GM12874 (cell line): ENCODE results near the gene MAPK4.

Source experiments
- TF ChIP-seq, protein P1 (sequence below): IDR thresholded peaks from 2 replicates; pipeline ENCODE4 v1.5.1; 2011; ENCODE audit warnings: low read depth, mild to moderate bottlenecking, control low read depth, low read length, moderate library complexity; ENCODE audit not compliant: insufficient read depth

MAPK4 gene

DNA sequence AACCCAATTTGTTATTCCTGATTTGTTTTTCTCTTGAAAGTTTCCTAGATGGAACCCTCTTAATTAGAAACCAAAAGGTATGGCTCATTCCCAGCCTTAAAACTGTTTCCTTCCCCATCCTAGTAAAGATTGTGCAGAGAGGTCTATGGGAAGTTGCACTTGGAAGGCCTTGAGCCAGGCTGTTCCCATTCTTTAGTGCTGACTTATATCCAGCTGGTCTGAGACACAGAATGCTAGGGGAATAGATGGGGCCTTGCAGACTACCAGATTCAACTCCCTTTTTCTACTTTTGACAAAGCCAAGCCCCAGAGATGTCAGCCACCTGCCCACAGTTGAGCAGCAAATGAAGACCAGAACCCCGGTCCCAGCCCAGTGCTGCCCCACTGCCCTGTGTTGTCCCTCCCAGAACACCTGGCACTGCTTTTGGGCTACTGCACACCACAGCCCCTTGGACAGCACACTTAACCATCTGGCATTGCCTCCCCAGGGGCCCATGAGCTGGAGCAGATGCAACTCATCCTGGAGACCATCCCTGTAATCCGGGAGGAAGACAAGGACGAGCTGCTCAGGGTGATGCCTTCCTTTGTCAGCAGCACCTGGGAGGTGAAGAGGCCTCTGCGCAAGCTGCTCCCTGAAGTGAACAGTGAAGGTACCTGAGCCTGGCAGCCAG is 161.7 kb downstream of the MAPK4 start:
- TF ChIP-seq, protein P1, sequence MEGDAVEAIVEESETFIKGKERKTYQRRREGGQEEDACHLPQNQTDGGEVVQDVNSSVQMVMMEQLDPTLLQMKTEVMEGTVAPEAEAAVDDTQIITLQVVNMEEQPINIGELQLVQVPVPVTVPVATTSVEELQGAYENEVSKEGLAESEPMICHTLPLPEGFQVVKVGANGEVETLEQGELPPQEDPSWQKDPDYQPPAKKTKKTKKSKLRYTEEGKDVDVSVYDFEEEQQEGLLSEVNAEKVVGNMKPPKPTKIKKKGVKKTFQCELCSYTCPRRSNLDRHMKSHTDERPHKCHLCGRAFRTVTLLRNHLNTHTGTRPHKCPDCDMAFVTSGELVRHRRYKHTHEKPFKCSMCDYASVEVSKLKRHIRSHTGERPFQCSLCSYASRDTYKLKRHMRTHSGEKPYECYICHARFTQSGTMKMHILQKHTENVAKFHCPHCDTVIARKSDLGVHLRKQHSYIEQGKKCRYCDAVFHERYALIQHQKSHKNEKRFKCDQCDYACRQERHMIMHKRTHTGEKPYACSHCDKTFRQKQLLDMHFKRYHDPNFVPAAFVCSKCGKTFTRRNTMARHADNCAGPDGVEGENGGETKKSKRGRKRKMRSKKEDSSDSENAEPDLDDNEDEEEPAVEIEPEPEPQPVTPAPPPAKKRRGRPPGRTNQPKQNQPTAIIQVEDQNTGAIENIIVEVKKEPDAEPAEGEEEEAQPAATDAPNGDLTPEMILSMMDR: no peak

DNA sequence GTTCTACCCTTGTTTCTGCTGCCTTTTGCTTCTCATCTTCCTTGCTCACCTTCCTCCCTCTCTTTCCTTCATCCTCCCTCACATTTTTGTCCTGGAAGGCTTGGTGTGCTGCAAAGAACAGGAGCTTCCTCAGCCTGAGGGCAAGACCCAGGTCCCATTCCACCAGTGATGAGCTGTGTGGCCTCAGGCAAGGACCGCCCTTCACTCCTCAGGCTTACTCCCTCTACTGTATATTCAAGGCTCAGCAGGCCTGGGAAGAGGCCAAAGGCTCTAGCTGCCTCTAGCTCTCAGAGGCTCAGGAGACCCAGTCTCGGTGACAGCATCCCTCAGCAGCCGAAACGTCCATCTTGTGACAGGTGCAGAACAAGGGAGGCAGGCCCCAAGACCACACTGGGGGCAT is 162.4 kb downstream of the MAPK4 start:
- TF ChIP-seq, protein P1: no peak

DNA sequence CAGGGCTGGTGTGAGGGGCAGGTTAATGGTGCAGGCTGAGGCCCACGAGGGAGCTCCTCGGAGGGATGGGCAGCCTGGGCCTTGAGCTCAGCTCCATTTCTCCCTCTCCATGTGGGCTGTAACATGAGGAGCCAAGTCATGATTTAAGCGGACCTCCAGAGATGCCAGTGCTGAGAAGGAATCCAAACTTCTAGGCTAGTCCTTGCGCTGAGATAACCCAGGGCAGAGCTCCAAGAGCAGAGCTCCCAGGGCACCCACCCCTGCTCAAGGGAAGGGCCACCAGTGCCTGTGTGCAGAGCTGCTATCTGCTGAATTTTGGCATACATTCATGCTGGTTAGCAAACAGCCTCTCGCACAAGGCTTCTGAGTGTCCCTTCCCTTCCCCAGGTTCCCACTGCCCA is 164.9 kb downstream of the MAPK4 start:
- TF ChIP-seq, protein P1: no peak

DNA sequence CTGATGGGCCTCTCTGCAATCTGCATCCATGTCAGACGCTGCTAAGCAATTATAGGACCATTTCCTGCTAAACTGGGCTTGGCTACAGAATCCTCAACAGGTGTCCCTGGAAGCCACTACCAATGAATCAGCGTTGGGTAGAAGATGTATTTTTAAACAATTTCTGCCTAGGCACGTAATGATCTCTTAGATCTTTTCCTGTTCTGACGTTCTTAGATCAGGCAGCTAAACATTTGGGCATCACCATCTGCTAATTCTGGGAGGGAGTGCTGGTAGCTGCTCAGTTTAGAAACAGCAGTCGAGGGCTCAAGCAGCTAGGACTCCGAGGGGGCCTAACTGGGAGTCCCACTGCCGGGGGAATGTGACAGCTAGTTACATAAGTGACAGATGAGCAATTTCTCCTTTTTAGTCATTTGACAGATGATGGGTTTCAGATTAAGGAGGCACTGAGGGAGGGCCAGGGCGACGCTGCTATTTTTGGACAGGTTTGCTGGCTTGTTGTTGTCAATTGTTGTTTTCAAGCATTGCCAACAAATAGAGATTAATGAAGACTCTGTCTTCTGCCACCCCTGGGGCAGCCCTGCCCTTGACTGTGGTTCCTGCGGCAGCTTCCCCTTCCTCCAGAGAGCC is 167.2 kb downstream of the MAPK4 start:
- TF ChIP-seq, protein P1: no peak

DNA sequence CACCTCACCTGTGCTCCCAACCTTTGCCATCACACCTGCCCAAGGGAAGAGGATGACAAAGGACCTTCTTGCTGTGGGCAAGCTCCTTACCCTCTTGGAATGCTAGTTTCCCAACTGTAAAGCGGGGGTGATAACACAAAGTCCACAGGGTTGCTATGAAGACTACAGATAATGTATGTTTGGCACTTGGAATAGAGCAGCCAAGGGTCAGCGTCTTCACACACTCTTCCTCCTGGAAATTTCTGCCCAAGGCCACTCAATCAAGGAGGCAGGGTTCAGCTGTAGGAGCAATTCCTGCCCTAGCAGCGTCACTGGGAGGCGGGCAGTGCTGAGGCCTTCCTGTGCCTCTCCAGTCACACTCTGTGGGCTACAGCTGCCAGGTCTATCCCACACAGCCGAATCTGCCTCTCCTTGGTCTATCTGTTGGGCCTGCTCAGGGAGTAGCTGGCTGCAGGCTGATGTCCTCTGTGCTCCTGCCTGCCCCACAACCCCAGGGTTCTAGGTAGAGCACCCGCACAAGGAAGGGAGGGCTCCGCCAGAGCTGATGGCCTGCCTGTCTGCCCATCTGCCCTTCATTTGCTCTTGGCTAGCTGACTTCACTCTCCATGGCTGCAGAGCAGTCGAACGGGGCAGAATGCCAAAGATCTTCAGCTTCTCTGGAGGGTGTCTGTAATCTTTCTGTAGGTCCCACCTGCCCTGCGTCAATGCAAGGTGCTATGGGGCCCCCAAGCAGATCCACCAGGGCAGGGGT is 168.0 kb downstream of the MAPK4 start:
- TF ChIP-seq, protein P1: no peak

DNA sequence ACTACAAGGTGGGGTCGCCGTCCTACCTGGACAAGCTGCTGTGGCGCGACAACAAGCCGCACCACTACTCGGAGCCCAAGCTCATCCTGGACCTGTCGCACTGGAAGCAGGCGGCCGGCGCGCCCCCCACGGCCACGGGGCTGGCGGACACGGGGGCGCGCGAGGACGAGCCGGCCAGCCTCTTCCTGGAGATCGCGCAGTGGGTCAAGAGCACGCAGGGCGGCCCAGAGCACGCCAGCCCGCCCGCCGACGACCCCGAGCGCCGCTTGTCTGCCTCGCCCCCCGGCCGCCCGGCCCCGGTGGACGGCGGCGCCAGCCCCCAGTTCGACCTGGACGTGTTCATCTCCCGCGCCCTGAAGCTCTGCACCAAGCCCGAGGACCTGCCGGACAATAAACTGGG is 169.5 kb downstream of the MAPK4 start:
- TF ChIP-seq, protein P1: no peak

DNA sequence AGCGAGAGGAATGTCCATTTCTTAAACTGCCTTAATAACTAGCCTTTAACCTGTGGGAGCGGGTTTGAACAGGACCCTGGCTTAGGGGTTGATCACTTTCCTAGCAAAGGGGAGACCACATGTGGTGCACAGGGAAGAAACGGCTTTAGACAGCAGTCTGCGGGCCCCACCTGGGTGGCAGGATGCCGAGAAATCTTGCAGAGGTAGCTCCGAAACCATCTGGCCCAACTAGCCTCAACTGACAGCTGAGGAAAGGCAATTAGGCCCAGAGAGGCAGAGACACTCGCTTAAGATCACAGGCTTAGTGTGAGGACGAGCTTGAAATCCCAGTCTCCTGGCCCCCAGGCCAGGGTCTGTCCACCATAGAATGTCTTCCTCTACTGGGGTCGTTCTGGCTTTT is 170.1 kb downstream of the MAPK4 start:
- TF ChIP-seq, protein P1: no peak
